ENCODE data around the gene PAH.

PAH gene

GRCh38 chr12:102917026-102917787 is at the start of gene PAH:
TSS of gene PAH (minus strand) at chr12:102917244. CDS start at chr12:102917130, 114 bp downstream.
- peak in 1 of 2 experiments; percentile 4 for DNase-seq

GRCh38 chr12:102966200-102966863 is 49.3 kb upstream of the PAH start:
- DNase-seq, result no peak

GRCh38 chr12:102965281-102966155 is 48.5 kb upstream of the PAH start:
- no peak for DNase-seq

GRCh38 chr12:102964872-102965271 is 47.8 kb upstream of the PAH start:
- peak in 1 of 2 experiments; percentile 18 for DNase-seq

- DNase-seq, result no peak
These were observed 46.8 kb upstream of the PAH start for GRCh38 chr12:102963796-102964195.

GRCh38 chr12:102962986-102963385 is 45.9 kb upstream of the PAH start:
- DNase-seq, result no peak

- no peak for DNase-seq
These were observed 45.5 kb upstream of the PAH start for GRCh38 chr12:102962532-102962931.

- DNase-seq, result no peak
These were observed 44.4 kb upstream of the PAH start for GRCh38 chr12:102961466-102961855.

GRCh38 chr12:102960766-102961465 is 43.9 kb upstream of the PAH start:
- DNase-seq, result no peak

GRCh38 chr12:102959391-102959790 is 42.3 kb upstream of the PAH start:
- DNase-seq, result no peak

- DNase-seq, result no peak
These were observed 41.8 kb upstream of the PAH start for GRCh38 chr12:102958830-102959176.

GRCh38 chr12:102958073-102958829 is 41.2 kb upstream of the PAH start:
- DNase-seq, result peak in 1 of 2 experiments; percentile 29

- DNase-seq, result no peak
These were observed 40.5 kb upstream of the PAH start, which contains the start of gene ASCL1 for GRCh38 chr12:102957339-102958050. TSS of gene ASCL1 (plus strand) at chr12:102957674. CDS start at chr12:102958245, 571 bp downstream.

GRCh38 chr12:102956738-102957327 is 39.8 kb upstream of the PAH start:
- no peak for DNase-seq

GRCh38 chr12:102955926-102956737 is 39.1 kb upstream of the PAH start:
- no peak for DNase-seq

- DNase-seq, result no peak
These were observed 37.1 kb upstream of the PAH start for GRCh38 chr12:102954134-102954533.

- DNase-seq, result no peak
These were observed 36.2 kb upstream of the PAH start for GRCh38 chr12:102953221-102953620.

GRCh38 chr12:102951841-102952240 is 34.8 kb upstream of the PAH start:
- DNase-seq, result no peak

- DNase-seq, result no peak
These were observed 34.0 kb upstream of the PAH start for GRCh38 chr12:102950950-102951619.

All from activated CD4-positive, alpha-beta T cell treated with anti-CD3 and anti-CD28 coated beads, Interleukin-2, amount 50 U/mL, for 48 hours (primary cell).